ENCODE measurements around the gene HHIPL1.

The HHIPL1 gene

GRCh38 chr14:99644723-99645544 lies at the start of gene HHIPL1:
HHIPL1 (plus strand) TSS chr14:99645129; CDS start chr14:99645208, 79 bp downstream.
- no peak for DNase-seq (ENCODE audit: low read depth in 2 of 3, low spot score in 1 of 3)

GRCh38 chr14:99595524-99595923 lies 49.4 kb upstream of the HHIPL1 start:
- no peak for DNase-seq (ENCODE audit: low read depth in 2 of 3, low spot score in 1 of 3)

GRCh38 chr14:99596071-99596627 lies 48.8 kb upstream of the HHIPL1 start:
- no peak for DNase-seq (ENCODE audit: low read depth in 2 of 3, low spot score in 1 of 3)

DNA sequence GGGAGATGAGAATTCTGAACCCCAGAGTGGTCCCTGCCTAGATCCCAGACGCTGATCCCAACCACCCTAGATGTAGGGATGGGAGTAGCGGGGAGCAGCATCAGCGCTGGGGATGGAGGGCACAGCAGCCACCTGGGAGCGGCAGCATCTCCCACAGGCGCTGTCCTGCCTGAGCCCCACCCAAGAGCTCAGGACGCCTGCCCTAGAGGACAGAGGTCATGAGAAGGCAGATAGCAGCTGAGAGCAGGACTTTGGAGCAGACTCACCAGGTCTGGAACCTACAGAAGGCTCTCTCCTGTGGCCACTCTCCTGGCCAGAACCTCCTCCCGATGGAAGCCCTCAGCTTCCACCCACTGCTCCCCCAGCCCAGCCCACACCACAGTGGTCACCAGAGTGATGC lies 48.2 kb upstream of the HHIPL1 start:
- no peak for DNase-seq (ENCODE audit: low read depth in 2 of 3, low spot score in 1 of 3)

DNA sequence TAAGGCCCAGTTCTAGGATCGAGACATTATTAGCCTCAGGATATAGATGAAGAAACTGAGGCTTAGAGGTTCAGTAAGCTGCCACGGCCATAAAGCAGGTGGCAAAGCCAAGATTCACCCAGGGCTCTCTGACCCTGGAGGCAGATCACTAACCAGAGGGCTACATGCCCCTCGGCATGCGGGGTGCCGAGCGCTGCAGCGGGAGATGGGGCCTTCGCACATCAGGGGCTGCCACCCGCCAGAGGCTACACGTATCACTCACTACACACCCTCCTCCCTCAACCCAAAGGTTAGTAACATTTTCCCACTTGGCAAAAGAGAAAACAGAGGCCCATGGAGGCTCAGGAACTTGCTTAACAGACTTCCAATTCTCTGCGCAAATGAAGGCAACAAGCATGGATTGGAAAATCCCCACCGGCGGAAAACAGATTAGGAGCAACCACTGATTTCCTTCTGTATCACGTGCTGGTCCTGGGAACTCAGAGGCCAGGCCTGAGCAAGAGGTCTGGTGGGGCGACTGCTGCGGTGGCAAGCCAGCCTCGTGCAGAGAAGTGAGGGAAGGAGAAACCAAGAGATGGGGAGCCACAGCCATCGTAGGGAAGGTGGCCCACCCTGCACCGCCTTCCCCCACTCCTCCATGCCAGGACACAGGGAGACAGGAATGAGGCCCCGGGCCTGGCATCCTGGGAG lies 46.9 kb upstream of the HHIPL1 start:
- DNase-seq (ENCODE audit: low read depth in 2 of 3, low spot score in 1 of 3) = no peak

GRCh38 chr14:99598774-99599173 lies 46.2 kb upstream of the HHIPL1 start:
- DNase-seq (ENCODE audit: low read depth in 2 of 3, low spot score in 1 of 3) = no peak

GRCh38 chr14:99599393-99599792 lies 45.5 kb upstream of the HHIPL1 start:
- no peak for DNase-seq (ENCODE audit: low read depth in 2 of 3, low spot score in 1 of 3)

GRCh38 chr14:99600232-99600888 lies 44.6 kb upstream of the HHIPL1 start:
- DNase-seq (ENCODE audit: low read depth in 2 of 3, low spot score in 1 of 3) = no peak

DNA sequence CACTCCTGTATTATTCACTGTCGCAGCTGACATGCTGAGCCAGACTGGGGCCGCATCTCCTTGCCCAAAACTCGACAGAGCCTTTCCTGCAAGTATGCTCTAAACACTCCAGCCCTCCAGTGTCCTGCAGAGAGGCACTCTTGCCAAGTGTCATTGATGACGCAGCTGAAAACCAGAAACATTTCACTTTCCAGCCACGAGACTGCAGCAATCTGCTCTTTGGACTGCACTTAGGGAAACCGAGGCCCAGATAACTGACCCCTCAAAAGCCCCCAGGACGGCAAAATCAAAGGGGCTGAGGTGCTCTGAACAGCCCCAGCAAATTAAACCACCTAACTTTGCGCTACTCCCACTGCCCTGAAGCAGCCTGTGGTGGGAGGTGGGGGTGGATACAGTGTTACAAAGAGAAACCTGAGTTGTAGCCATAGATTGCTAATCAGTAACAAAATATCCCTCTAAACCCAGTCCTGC lies 43.5 kb upstream of the HHIPL1 start:
- DNase-seq (ENCODE audit: low read depth in 2 of 3, low spot score in 1 of 3) = no peak

GRCh38 chr14:99602054-99602787 lies 42.7 kb upstream of the HHIPL1 start:
- no peak for DNase-seq (ENCODE audit: low read depth in 2 of 3, low spot score in 1 of 3)

- no peak for DNase-seq (ENCODE audit: low read depth in 2 of 3, low spot score in 1 of 3)
These were observed 42.0 kb upstream of the HHIPL1 start for GRCh38 chr14:99602788-99603415.

DNA sequence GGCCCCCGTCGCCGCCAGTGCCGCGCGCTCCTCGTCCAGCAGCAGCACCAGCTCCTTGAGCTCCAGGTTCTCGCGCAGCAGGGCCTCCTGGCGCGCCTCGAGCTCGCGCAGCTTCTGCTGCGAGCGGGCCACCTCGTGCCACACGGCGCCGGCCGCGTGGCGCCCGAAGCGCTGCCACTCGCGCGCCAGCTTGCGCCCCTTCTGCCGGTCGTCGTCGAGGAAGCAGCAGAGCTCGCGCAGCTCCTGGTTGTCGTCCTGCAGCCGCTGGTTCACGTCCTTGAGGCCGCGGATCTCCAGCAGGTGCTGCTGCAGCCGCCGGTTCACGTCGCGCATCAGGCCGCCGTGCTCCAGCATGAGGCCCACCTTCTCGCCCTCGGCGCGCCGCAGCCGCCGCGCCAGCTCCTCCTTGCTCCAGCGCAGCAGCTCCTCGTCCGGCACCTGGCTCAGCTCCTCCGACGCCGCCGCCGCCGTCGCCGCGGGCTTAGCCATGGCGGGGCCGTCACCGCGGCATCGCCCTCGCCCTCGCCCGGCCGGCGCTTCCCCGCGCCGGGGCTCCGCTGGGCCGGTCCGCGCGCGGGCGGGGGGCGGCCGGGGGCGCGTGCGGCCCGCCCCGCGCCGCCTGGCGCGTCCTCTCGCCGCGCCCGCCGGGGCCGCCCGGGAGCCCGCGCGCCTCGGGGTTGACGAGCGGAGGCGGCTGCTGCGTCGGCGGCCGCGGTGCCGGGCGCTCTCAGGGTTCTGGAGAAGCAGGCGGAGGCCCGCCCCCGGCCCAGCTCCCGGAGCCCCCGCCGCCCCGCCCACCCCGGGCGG lies 41.3 kb upstream of the HHIPL1 start, which contains the start of gene CCDC85C:
TSS of gene CCDC85C (minus strand) at position 737 of the 807 bp plus-strand sequence. CDS start at position 489, 248 bp downstream.
- DNase-seq (ENCODE audit: low read depth in 2 of 3, low spot score in 1 of 3) = peak in 2 of 3 donors; percentile 10 to 34

- peak; percentile 84 to 90 (median 84) for DNase-seq (ENCODE audit: low read depth in 2 of 3, low spot score in 1 of 3)
These were observed 40.6 kb upstream of the HHIPL1 start for GRCh38 chr14:99604278-99604765.

- DNase-seq (ENCODE audit: low read depth in 2 of 3, low spot score in 1 of 3) = peak in 2 of 3 donors; percentile 14 to 20
These were observed 40.1 kb upstream of the HHIPL1 start for GRCh38 chr14:99604766-99605298.

- peak in 2 of 3 donors; percentile 44 to 65 for DNase-seq (ENCODE audit: low read depth in 2 of 3, low spot score in 1 of 3)
These were observed 39.5 kb upstream of the HHIPL1 start for GRCh38 chr14:99605299-99605961.

DNA sequence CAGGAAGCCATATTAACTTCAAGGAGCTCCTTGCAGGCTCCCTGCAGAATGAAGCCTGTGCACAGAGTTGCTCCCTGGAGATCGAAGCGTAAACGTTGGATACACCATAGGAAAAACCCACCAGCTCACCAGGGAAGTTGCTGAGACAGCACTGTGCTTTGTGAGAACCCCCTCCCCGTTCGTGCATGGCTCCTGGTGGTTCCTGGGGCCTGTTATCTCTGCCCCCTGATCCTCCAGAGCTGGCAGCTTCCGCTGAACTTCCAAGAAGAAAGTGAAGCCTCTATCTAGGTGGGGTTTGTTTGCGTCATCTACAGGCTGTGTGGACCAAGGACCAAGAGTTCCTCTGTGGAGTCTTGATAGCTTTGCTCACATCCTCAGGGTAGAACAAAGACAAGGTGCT lies 38.6 kb upstream of the HHIPL1 start:
- no peak for DNase-seq (ENCODE audit: low read depth in 2 of 3, low spot score in 1 of 3)

DNA sequence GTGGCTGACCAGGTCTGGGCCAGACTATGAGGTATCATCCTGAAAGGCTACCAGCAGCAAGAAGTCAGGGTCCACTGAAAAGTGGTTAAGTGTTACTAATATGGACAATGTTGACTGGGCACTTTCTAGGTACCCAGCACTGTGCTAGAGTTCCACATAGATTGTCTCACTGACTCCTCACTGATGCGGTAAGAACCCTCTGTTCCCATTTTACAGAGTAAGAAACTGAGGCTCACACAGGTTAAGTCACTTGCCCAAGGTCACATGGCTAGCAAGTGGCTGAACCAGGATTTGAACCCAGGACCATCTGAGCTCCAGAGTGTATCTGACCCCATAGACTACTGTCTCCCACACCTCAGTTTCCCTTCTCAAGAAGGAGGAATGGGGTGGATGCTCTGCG lies 36.3 kb upstream of the HHIPL1 start:
- DNase-seq (ENCODE audit: low read depth in 2 of 3, low spot score in 1 of 3) = no peak

Measured in stimulated activated CD4-positive, alpha-beta T cell treated with anti-CD3 and anti-CD28 coated beads, Interleukin-12 subunit alpha, Interleukin-12 subunit beta, amount 100 ng/mL, for 48 hours (primary cell).